Activated naive CD4-positive, alpha-beta T cell treated with anti-CD3 and anti-CD28 coated beads for 36 hours (primary cell): ENCODE results near the gene UBL5. TPM values are rescaled to one million over a fixed set of nuclear protein-coding genes. Genes with fewer than 3 reads are reported as not detected.
A peak's percentile ranks its signal among the peaks of the same experiment; 100 is the strongest.
"Not testable (repeated sequence)": the region's sequence is repeated elsewhere in the genome, so short reads cannot be mapped to it uniquely, and the experiment has no call there.

Experiments
- CTCF ChIA-PET: fragments of 350-600 bp; sonication (Branson Sonifier 250); formaldehyde crosslinking; loops from one replicate; lab custom pipeline; 2021; ENCODE audit warnings: antibody characterized with exemption; lab: Charles Lee
- DNase-seq: peaks from one replicate; pipeline ENCODE4 v3.0.0-alpha.2; 2020
- H3K27ac Mint-ChIP-seq: one replicate; pipeline ENCODE4 v1.8.0; 2021; ENCODE audit warnings: mild to moderate bottlenecking, mixed read lengths
- H3K27me3 Mint-ChIP-seq: one replicate; pipeline ENCODE4 v1.8.0; 2021; ENCODE audit warnings: low read depth, mixed read lengths
- H3K36me3 Mint-ChIP-seq: one replicate; pipeline ENCODE4 v1.8.0; 2021; ENCODE audit warnings: low read depth, mixed read lengths
- H3K4me1 Mint-ChIP-seq: one replicate; pipeline ENCODE4 v1.8.0; 2021; ENCODE audit warnings: low read depth, mixed read lengths
- H3K4me3 Mint-ChIP-seq: one replicate; pipeline ENCODE4 v1.8.0; 2021; ENCODE audit warnings: mild to moderate bottlenecking, moderate library complexity, mixed read lengths
- H3K9me3 Mint-ChIP-seq: one replicate; pipeline ENCODE4 v1.8.0; 2021; ENCODE audit warnings: mixed read lengths
- intact Hi-C: fragments of 100-400 bp; cut with micrococcal nuclease; formaldehyde crosslinking; loops from one replicate; pipeline ENCODE4 v1.15.1; 2023
- total RNA-seq, 2 experiments: library from RNA; stranded (reverse); gene quantifications; one replicate each; pipeline ENCODE4 v1.2.3, GENCODE V29; 2021

UBL5 gene
- total RNA-seq, 2 experiments from 2014 or later, result 287 to 298 TPM

GRCh38 chr19:9818734-9819595 lies 8.8 kb upstream of the UBL5 start, which contains the start of gene FBXL12:
Gene FBXL12, minus strand, starts transcription at chr19:9819079. Its CDS starts 266 bp downstream, at chr19:9818813.
- Mint-ChIP-seq H3K4me1 (peaks cover 31% of the 10 kb centered on the region), H3K27ac (peak within 1 kb of the TSS; percentile 86), H3K4me3 (peak within 1 kb of the TSS; percentile 82), H3K36me3 (peaks cover 18% of the 10 kb centered on the region), H3K27me3 (no peaks in the 10 kb centered on the region), H3K9me3 (peaks cover 7% of the 10 kb centered on the region)
- peak; percentile 100 for DNase-seq
- CTCF ChIA-PET, result no interaction called here
- intact Hi-C loops, result loop anchor here (1.0 to 2.0 kb wide), 7 partner anchors 8 to 679 kb away; partner anchors contain the start of genes PIN1, UBL5 and ZNF317

- intact Hi-C loops, result loop anchor here (1.0 to 2.0 kb wide), 7 partner anchors 8 to 679 kb away; partner anchors contain the start of genes PIN1, UBL5 and ZNF317
- CTCF ChIA-PET, result no interaction called here
- Mint-ChIP-seq H3K27me3 (no peaks in the 10 kb centered on the region), H3K36me3 (peaks cover 18% of the 10 kb centered on the region), H3K9me3 (peaks cover 6% of the 10 kb centered on the region), H3K4me1 (peaks cover 31% of the 10 kb centered on the region), H3K27ac (peak overlapping the region; percentile 86), H3K4me3 (peak overlapping the region; percentile 82)
- DNase-seq, result no peak
These were observed 8.2 kb upstream of the UBL5 start for GRCh38 chr19:9819596-9819909.

DNA sequence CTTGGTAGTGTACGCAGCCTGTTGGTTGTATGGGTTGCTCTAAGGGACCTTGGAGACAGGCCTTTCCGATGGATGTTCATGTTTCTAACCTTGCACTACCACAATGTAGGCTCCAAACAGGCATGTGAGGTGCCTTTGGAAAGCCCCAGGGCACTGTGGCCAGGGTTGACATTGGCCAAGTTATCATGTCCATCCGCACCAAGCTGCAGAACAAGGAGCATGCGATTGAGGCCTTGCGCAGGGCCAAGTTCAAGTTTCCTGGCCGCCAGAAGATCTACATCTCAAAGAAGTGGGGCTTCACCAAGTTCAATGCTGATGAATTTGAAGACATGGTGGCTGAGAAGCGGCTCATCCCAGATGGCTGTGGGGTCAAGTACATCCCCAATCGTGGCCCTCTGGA lies 7.7 kb upstream of the UBL5 start:
- peaks cover 13% of the 10 kb centered on the region for H3K36me3 Mint-ChIP-seq
- peak overlapping the region; percentile 82 for H3K4me3 Mint-ChIP-seq
- DNase-seq, H3K27me3 Mint-ChIP-seq, intact Hi-C loops, H3K27ac Mint-ChIP-seq, CTCF ChIA-PET, H3K9me3 Mint-ChIP-seq: not testable (repeated sequence)
- peaks cover 28% of the 10 kb centered on the region for H3K4me1 Mint-ChIP-seq

GRCh38 chr19:9823816-9824215 lies 3.9 kb upstream of the UBL5 start:
- CTCF ChIA-PET, result no interaction called here
- H3K9me3 Mint-ChIP-seq, result no peaks in the 10 kb centered on the region

DNA sequence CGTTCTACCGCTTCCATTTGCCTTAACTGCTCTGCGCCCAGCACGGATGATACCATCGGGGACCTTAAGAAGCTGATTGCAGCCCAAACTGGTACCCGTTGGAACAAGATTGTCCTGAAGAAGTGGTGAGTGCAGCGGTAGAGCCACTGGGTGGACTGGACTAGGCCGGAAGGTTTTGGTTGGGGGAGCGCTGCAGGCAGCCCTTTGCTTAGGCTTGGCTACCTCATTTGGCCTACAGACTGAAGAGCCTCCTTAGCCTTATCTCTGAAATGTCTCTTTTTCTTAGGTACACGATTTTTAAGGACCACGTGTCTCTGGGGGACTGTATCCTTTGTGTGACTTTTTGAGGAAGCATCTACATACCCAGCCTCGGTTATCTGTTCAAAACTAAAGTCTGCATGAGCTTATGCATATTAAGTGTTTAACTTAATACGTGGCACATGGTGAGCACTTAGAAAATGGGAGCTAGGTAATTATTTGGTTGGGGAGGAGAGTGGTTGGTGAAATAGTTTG lies 889 bp downstream of the UBL5 start:
- peaks cover 11% of the 10 kb centered on the region for H3K36me3 Mint-ChIP-seq
- no peaks in the 10 kb centered on the region for H3K9me3 Mint-ChIP-seq
- CTCF ChIA-PET, result interaction anchor here (0.9 kb wide), 1 partner anchor 10 kb away, joined by 3 read pairs; no protein-coding TSS in a partner anchor
- H3K27me3 Mint-ChIP-seq, result no peaks in the 10 kb centered on the region
- peak overlapping the region; percentile 75 for H3K27ac Mint-ChIP-seq
- intact Hi-C loops, result no loop called here
- peaks cover 25% of the 10 kb centered on the region for H3K4me1 Mint-ChIP-seq
- DNase-seq, result no peak
- peak overlapping the region; percentile 100 for H3K4me3 Mint-ChIP-seq

More at GRCh38 chr19:9823816-9824215, 3.9 kb upstream of the UBL5 start:
- intact Hi-C loops, result no loop called here
- peaks cover 11% of the 10 kb centered on the region for H3K36me3 Mint-ChIP-seq
- DNase-seq, result no peak
- H3K4me1 Mint-ChIP-seq, result peaks cover 27% of the 10 kb centered on the region
- no peaks in the 10 kb centered on the region for H3K27me3 Mint-ChIP-seq
- H3K27ac Mint-ChIP-seq, result no peak overlapping the region
- no peak overlapping the region for H3K4me3 Mint-ChIP-seq

- DNase-seq, result no peak
- H3K4me1 Mint-ChIP-seq, result peaks cover 30% of the 10 kb centered on the region
- peaks cover 6% of the 10 kb centered on the region for H3K36me3 Mint-ChIP-seq
- no peaks in the 10 kb centered on the region for H3K9me3 Mint-ChIP-seq
- peak overlapping the region; percentile 85 for H3K27ac Mint-ChIP-seq
- CTCF ChIA-PET, result interaction anchor here (0.5 to 0.6 kb wide), 2 partner anchors 78 to 254 kb away, joined by 3 to 4 read pairs; no protein-coding TSS in a partner anchor
- H3K27me3 Mint-ChIP-seq, result no peaks in the 10 kb centered on the region
- peak overlapping the region; percentile 84 for H3K4me3 Mint-ChIP-seq
- intact Hi-C loops, result loop anchor here (2.0 to 10.0 kb wide), 2 partner anchors 24 to 170 kb away; no protein-coding TSS in a partner anchor
These were observed 6.6 kb downstream of the UBL5 start for GRCh38 chr19:9834307-9834725.

DNA sequence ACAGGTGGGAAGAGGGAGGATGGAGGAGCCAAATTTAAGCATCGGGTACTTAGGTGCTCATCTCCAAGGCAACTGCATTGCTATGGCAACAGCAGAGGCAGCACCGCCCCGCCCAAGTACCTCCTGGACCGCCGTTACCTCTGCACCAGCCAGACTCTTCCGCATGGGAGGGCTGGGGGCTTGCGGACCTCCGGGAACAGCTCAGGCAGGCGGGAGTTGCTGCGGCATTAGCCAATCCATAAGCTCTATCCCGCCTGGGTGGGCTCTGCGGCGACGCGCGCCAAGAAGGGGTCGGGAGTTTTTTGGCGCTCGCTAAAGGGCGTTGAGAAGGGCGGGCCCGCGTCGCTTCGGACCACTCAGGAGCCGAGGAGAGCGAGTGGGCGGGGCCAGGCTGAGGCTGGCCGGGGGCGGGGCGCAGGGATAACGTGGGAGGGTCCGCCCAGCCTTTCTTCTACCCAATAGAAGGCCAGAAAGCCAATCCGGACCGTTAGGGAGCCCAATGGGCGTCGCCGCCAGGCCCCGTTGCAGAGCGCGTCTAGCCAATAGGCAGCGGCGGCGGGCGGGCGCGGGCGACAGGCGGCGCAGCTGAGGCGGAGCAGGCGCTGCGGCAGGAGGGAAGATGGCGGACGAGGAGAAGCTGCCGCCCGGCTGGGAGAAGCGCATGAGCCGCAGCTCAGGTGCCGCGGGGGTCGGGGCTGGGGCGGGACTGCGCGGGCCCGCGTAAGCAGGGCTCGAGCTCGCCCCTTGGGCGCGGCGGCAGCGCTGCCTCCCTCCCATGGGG lies 7.2 kb downstream of the UBL5 start, which contains the start of gene PIN1:
Gene PIN1, plus strand, starts transcription at position 593 of the 781 bp plus-strand sequence. Its CDS starts 27 bp downstream, at position 620.
- DNase-seq, result peak; percentile 99
- intact Hi-C loops, result loop anchor here (1.0 to 10.0 kb wide), 5 partner anchors 8 to 272 kb away; partner anchors contain the start of genes FBXL12, PPAN and UBL5
- Mint-ChIP-seq H3K9me3 (no peaks in the 10 kb centered on the region), H3K36me3 (peaks cover 7% of the 10 kb centered on the region), H3K27me3 (no peaks in the 10 kb centered on the region), H3K4me3 (peak within 1 kb of the TSS; percentile 84), H3K27ac (peak within 1 kb of the TSS; percentile 85), H3K4me1 (peaks cover 27% of the 10 kb centered on the region)
- CTCF ChIA-PET, result interaction anchor here (0.5 to 1.1 kb wide), 3 partner anchors 23 to 253 kb away, joined by 3 to 4 read pairs (median 3); no protein-coding TSS in a partner anchor

DNA sequence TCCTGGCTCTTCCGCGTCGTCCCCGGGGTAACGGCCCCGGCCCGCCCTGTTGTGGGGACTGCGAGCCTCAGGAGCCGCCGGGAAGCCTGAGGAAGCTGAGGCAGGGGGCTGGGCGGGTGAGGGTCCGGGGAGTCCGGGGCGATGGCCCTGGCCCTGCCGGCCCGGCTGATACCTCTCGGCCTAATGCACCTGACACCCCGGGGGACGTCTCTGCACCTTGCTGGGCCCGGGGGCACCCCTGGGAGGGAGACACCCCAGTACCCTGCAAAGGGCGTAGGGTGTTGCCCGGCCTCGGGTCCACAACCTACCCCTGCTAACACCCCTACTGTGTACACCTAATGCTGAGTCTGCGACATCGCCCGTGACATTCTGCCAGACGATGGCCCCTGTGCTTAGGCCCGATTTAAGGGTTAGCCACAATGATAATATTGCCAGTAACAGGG lies 7.8 kb downstream of the UBL5 start:
- intact Hi-C loops, result loop anchor here (1.0 to 10.0 kb wide), 5 partner anchors 8 to 272 kb away; partner anchors contain the start of genes FBXL12, PPAN and UBL5
- no peaks in the 10 kb centered on the region for H3K9me3 Mint-ChIP-seq
- no peaks in the 10 kb centered on the region for H3K27me3 Mint-ChIP-seq
- H3K27ac Mint-ChIP-seq, result peak overlapping the region; percentile 37
- no peak for DNase-seq
- H3K4me1 Mint-ChIP-seq, result peaks cover 25% of the 10 kb centered on the region
- peak overlapping the region; percentile 84 for H3K4me3 Mint-ChIP-seq
- peaks cover 10% of the 10 kb centered on the region for H3K36me3 Mint-ChIP-seq
- CTCF ChIA-PET, result interaction anchor here (1.1 kb wide), 1 partner anchor 23 kb away, joined by 3 read pairs; no protein-coding TSS in a partner anchor

DNA sequence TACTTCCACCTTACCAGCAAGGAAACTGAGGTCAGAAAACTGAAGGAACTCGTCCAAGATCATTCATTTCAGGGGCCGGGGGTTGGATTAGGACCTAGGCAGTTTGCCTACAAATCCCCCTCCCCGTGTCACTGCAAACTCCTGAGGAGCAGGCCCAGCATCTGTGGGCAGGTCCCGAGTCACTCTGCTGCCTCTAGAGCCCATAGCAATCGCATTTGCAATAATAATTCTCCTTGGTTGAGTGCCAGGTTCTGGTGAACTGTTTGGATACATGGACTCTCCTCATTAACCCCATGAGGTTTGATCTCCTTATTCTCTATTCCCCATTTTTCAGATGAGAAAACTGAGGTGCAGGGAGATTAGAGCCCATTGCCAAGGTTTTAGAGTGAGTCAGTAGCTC lies 8.3 kb downstream of the UBL5 start:
- intact Hi-C loops, result loop anchor here (5.0 to 10.0 kb wide), 2 partner anchors 169 to 271 kb away; partner anchors contain the start of gene PPAN
- CTCF ChIA-PET, result no interaction called here
- peaks cover 11% of the 10 kb centered on the region for H3K36me3 Mint-ChIP-seq
- H3K9me3 Mint-ChIP-seq, result no peaks in the 10 kb centered on the region
- no peak for DNase-seq
- peak overlapping the region; percentile 84 for H3K4me3 Mint-ChIP-seq
- H3K4me1 Mint-ChIP-seq, result peaks cover 25% of the 10 kb centered on the region
- peak overlapping the region; percentile 37 for H3K27ac Mint-ChIP-seq
- H3K27me3 Mint-ChIP-seq, result no peaks in the 10 kb centered on the region

DNA sequence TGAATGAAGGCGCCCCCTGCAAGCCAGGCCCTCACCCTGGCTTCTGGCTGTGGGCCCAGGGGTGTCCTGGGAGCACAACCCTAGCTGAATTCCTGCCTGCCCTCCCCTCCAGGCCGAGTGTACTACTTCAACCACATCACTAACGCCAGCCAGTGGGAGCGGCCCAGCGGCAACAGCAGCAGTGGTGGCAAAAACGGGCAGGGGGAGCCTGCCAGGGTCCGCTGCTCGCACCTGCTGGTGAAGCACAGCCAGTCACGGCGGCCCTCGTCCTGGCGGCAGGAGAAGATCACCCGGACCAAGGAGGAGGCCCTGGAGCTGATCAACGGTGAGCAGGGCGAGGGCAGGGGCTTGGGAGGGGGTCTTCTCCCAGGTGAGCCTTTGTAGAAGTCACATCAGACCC lies 10.6 kb downstream of the UBL5 start:
- peaks cover 25% of the 10 kb centered on the region for H3K4me1 Mint-ChIP-seq
- H3K27ac Mint-ChIP-seq, result no peak overlapping the region
- no peaks in the 10 kb centered on the region for H3K27me3 Mint-ChIP-seq
- H3K9me3 Mint-ChIP-seq, result no peaks in the 10 kb centered on the region
- intact Hi-C loops, result loop anchor here (5.0 to 10.0 kb wide), 2 partner anchors 166 to 269 kb away; partner anchors contain the start of gene PPAN
- no peak for DNase-seq
- H3K4me3 Mint-ChIP-seq, result no peak overlapping the region
- CTCF ChIA-PET, result interaction anchor here (1.1 kb wide), 1 partner anchor 10 kb away, joined by 3 read pairs; the partner anchor contains the start of gene UBL5
- peaks cover 28% of the 10 kb centered on the region for H3K36me3 Mint-ChIP-seq

DNA sequence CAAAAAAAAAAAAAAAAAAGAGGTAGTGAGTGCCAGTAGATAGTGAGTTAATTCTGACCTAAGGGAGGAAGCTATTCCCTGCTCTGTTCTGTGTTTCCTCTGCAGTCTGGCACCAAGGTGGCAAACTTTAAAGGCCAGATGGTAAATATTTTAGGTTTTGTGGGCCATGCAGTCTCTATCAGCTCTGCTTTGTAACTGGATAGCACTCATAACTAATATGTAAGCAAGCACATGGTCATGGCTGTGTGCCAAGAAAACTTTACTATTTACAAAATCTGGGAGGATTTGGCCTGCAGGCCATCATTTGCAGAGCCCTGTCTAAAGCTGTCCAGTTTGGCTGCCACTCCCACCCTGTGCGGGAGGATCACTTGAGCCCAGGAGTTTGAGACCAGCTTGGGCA lies 11.7 kb downstream of the UBL5 start:
- Mint-ChIP-seq H3K9me3 (no peaks in the 10 kb centered on the region), H3K4me3 (no peak overlapping the region), H3K36me3 (peaks cover 33% of the 10 kb centered on the region), H3K4me1 (peaks cover 21% of the 10 kb centered on the region), H3K27me3 (no peaks in the 10 kb centered on the region), H3K27ac (no peak overlapping the region)
- intact Hi-C loops, result loop anchor here (5.0 to 10.0 kb wide), 2 partner anchors 165 to 268 kb away; partner anchors contain the start of gene PPAN
- CTCF ChIA-PET, result interaction anchor here (1.1 kb wide), 2 partner anchors 8 to 11 kb away, joined by 3 read pairs; partner anchors contain the start of gene UBL5
- DNase-seq, result no peak
